Measurements from ENCODE around the gene ADCY9.

DNA sequence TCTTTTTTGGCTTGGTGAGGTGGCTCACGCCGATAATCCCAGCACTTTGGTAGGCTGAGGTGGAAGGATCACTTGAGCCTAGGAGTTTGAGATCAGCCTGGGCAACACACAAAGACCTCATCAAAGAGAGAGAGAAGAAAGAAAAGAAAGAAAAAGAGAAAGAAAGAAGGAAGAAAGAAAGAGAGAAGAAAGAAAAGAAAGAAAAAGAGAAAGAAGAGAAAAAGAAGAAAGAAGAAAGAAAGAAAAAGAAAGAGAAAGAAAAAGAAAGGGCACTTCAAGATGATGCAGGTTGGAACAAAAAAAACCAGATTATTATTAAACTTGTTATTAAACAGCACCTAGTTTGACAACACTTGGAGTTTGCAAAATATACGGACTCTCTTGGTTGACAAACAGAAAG is 21.2 kb upstream of the ADCY9 start:
- TF ChIP-seq POLR2AphosphoS5 (IDR thresholded peaks at IDR 0.05; ENCODE audit: low read depth, low read length): no peak
- no peak for TF ChIP-seq SIN3A (IDR thresholded peaks at IDR 0.05; ENCODE audit: borderline replicate concordance, insufficient read depth, low read length)
